ENCODE measurements around the gene ZBTB21.
"Not testable (repeated sequence)": the region's sequence is repeated elsewhere in the genome, so short reads cannot be mapped to it uniquely, and the experiment has no call there.

ZBTB21 gene

DNA sequence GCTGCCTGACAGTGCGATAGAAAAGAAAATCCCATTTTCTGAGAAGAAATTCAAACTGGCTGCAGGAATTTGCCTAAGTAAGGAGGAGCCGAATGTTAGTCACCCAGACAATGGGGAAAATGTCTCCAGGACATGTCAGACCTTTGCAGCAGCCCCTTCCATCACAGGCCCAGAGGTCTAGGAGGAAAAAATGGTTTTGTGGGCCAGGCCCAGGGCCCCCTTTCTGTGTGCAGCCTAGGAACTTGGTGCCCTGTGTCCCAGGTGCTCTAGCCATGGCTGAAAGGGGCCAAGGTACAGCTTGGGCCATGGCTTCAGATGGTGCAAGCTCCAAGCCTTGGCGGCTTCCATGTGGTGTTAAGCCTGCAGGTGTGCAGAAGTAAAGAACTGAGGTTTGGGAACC lies 14.6 kb downstream of the ZBTB21 start:
- no peak for DNase-seq

DNA sequence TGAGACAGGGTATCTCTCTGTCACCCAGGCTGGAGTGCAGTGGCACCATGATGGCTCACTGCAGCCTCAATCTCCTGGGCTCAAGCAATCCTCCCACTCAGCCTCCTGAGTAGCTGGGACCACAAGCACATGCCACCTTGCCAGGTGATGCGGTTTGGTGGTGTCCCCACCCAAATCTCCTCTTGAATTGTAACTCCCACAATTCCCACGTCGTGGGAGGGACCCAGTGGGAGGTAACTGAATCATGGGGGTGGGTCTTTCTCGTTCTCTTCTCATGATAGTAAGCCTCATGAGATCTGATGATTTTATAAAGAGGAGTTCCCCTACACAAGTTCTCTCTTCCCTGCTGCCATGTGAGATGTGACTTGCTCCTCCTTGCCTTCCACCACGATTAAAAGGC lies 15.5 kb downstream of the ZBTB21 start:
- DNase-seq: not testable (repeated sequence)

DNA sequence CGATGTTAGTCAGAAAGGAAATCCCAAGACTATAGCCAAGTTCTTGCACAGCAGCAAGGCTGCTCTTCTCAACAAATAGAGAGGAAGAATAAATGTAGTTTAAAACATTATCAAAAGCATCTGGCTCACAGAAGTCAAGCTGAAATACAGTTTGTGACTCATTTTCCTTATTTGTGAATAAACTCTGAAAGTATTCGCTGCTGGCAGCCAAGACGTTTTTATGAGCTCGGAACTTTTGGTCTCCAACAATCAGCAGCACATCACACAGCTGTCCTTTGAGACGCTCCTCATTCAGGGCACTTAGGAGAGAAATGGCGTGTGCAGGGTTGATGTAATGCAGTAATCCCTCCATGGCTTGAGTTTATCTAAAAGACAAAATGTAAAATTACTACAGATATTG lies 16.4 kb downstream of the ZBTB21 start:
- no peak for DNase-seq

DNA sequence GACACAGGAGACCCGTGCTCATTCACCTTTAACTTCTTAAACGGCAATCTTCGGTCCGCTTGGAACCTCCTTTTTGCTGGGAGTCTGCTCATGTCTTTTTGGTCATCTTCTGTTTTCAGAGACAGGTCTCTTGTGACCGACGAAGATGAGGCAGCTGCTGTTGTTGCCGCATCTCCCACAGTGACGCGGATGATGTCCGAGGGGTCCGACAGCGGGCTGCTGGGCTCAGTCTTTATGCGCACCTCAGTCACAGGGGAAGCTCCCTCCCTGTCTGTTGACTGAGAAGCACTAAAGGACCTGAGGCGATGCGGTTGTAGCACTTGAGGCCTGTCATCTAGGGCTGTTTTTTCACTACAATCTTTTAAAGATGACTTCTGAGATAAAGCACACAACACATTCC lies 17.6 kb downstream of the ZBTB21 start:
- DNase-seq: no peak

DNA sequence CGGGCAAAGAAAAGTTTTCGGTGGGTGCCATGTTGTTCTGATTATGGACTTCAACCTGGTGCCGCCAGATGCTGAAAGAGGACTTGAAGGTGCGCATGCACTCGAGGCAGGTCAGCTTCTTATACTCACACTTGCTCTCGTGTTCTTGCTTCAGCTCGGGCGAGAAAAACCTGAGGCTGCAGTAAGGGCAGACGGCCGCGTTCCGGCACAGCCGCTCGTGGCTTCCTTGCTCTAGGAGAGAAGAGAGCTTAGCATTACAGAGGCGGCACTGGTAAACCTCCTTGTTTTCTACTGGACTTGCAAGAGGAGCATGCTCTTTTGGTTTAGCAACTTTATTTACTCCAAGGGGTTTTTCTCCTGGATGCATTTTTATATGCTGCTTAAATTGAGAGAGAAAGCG lies 18.5 kb downstream of the ZBTB21 start:
- DNase-seq: no peak

DNA sequence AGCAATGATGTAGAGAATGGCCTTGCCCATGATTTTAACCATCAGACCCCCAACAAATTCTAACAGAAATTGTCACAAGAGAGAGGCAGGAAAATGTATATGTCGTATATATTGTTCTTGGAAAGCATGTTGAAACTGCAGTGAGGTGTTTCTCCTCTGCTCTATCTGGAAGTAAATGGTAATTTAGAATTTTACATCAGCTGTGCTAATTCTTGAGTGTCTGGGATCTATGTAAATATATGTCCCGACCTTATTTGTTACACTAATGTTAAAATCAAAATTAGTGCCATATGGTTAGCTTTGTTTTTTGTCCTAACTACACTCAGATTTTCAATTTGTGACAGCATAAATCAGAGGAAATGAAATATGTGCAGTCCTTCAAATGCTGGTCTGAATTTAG lies 20.5 kb downstream of the ZBTB21 start:
- DNase-seq: no peak

DNA sequence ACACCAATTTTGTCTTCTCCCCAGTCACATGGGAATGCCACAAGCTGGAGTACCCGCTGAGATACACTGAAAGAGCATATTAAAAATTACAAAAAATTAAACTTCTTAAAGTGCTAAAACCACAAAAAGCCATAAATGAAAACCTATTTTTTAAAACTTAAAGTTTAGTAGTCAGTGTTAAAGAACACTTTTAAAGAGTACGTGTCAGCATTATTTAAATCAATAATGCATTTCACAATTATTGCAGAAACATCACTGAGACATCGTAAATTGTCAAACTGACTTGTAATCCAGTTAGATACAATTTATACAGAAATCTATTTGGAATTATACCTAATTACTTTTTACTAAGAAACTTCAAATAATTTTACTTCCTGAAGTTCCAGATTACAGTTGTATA lies 22.9 kb downstream of the ZBTB21 start:
- no peak for DNase-seq

DNA sequence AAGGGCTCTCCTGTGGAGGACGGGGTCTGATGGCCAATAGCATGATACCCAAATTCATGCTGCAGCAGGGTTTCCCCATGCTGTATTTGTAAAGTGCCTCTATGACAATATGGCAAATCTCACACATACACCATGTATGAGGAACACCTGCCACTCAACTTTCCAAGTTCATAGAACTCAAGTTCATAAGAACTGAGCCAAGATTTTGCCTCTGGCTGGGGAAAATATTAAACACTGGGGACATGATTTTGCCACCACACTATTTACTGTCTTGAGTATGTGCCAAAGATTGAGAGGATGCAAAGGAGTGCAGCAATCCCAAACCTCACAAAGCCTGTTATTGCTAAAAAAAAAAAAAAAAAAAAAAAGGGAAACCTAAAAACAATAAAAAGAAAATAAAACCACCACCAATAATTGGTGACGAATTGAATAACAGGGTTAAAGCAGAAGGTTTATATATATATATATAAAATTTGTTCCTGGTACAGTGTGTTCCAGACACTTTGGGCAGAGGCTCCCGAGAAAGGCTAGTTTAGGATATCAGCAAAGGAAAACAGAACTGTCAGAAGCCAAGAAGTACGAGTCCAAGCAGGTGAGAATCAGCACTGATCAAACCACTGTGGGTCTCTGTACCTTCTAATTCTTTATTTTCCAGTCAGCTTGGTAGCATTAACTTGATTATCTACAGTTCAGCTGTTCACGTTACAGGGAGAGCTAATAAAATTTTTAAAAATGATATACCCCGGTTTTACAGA lies 24.3 kb downstream of the ZBTB21 start:
- no peak for DNase-seq

DNA sequence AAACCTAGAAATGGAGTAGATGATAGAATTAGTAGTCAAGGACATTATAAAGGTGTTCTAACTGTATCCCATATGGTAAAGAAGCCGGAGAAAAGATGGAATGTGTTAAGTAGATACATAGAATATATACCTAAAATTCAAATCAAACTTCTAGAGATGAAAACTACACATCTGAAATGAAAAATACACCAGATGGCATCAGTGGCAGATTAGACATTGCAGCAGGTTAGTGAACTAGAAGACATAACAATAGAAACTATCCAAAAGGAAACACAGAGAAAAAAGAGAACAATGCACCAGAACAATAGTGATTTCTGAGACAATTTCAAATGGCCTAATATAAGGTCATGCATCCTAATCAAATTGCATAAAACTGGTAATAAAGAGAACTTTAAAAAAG lies 26.9 kb downstream of the ZBTB21 start:
- DNase-seq: no peak

DNA sequence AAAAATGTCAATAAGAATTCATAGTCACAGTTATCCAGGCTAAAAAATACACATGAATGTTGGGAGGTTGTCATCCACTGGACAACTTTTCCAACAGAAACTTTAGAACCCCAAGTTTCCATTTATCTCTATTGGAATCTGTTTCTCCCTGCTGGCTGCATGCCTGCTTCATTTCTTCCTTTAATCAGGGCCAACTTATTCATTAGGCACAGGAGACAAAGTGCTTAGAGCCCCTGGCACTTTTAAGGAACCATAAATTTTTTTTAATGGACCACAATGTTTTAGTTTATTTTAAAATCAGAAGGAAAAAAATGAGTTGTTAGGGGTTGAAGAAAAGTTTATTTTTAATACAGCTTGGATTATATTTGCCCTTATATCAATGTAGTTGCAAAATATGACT lies 29.6 kb downstream of the ZBTB21 start:
- DNase-seq: no peak

DNA sequence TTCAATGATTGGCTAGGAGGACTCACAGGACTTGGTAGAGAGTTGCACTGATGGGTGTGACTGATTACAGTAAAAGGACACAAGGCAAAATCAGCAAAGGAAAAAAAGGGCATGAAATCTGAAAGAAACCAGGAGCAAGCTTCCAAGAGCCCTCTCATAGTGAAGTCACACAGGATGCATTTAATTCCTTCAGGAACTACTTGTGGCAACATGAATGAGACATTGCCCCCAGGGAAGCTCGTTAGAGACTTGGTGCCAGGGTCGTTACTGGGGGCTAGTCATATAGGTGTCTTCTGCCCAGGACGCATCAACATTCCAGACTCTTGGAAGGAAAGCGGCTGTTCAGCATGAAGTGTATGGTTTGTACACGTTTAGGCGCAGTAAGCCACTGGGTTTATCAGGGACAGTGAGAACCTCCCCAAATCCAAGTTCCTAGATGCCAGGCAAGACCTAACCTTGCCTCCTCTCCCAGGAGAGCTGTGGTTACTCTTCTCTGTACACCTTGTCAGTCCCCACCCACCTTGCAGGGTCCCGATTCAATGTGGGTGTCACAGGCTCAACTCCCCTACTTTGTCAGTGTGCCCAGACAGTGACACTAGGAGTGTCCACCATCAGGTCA lies 30.3 kb downstream of the ZBTB21 start:
- DNase-seq: no peak

DNA sequence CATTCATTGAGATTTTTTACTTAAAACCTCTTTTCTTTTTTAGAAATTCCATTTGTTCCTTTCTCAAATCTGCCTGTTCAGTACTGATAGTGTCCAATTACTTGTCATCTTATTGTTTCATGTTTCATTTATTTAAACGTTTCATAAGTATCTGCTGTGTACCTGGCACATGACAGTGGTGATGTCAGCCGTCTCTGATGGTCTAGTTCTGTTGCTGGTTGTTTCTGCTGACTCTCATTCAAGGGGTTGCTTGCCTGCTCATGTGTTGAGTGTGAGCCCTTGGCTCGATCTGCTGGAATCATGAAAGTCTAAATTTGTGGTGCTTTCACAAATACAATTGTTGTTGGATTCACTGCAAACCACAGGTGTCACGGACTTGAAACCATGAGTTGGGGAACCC lies 30.8 kb downstream of the ZBTB21 start:
- DNase-seq: no peak

DNA sequence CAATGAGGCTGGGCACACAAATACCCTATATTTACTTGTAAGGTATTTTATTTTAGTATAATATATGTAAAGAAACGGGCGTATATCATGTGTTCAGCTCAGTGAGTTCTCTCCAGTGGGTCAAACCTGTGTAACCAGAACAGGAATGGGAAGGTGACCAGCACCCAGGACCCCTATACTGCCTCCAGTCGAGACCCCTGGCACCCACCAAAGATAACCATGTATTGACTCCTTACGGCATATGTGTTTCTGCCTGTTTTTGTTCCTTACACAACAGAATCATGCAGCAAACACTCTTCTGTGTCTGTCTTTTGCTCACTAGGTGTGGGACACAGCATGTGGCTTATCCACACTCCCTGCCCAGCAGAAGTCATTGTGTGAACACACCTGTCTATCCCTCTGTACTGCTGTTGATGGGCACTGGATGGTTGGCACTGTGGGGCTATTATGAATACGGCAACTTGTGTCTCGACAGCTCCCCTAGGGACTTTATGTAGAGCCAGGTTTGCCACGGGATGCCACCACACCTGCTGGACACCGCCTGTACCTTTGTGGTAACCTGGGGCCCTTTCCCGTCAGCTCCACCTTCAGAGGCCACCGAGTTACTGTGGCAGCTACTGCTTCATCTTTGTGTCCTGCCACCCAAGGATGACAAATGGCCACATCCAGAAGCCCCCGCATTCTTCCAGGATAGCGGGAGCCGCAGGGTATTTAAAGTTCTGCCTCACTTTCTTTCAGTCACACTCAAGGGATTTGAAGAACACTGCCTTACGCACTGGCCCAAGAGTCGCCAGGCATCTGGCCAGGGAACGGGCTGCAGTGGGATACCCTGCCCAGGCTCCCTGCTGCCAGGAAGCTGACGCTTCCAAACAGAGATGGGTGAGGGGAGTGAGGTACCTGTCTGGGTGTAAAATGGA lies 32.9 kb downstream of the ZBTB21 start:
- DNase-seq: no peak

DNA sequence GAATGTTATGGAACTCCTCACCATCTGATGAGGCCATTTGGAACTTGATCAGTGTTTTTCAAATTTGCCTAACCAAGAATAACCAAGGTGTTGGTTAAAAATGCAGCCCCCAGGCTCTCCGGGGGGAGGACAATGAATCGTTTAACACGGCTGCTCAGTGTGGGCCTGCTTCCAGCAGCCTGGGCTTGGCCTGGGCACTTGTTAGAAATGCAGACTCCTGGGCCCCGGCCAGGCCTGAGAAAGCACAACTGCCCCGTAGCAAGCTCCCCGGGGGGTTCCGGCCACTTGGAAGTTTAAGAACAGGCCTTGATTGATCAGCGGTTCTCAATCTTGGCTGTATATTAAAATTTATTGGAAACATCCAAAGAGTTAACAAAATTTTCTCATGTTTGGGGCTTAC lies 33.5 kb downstream of the ZBTB21 start:
- no peak for DNase-seq

DNA sequence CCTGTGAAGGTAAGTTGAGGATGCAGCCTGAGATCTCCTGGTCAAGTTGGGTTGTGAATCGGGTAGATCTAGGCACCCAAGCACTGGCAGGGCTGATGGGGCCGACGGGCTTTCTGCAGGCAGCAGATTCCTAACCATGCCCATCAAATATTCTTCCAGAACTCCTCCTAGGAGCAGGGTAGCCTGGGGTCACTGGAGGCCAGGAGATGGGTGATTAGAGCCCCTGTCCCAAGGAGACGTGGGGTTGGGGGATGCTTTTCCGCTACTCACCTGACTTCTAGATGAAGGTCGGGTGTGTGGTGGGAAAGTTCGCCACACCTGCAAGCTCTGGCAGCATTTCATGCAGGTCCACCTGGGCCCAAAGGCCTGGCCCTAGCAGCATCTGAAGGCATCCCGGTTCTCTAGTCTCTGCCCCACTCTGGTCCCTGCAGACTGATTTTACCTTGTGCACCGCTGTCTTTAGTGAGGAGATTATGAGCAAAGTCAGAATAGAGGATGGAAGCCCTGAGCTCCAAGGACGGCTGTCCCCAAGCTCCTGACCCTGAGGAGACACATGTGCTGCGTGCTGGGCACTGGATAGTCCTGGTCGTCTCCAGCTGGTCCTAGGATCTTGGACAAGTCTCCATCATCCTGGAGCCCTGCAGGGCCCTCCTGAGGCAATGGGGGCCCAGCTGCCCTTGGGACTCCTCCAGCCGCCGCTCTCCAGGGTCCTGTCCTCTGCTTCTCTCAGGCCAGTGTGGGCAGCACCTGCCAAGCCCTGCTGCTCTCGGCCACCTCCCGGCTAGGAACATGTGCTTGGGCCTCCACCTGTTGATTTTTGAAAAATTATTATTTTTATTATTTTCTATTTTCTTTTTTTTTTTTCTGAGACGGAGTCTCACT lies 34.5 kb downstream of the ZBTB21 start:
- no peak for DNase-seq

DNA sequence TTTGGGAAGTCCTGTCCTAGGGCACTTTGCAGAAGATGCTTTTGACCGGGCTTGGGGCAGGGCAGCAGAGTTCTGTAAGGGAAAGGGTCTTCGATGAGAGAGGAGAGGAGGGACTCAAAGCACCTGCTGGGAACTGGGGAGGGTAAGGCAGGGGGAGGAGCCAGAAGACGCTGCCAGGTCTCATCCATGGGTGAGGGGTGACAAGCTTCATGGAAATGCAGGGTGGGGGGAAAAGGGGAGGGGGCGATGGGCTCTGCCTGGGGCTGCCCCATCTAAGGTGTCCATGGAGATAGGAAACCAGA lies 35.5 kb downstream of the ZBTB21 start:
- no peak for DNase-seq

DNA sequence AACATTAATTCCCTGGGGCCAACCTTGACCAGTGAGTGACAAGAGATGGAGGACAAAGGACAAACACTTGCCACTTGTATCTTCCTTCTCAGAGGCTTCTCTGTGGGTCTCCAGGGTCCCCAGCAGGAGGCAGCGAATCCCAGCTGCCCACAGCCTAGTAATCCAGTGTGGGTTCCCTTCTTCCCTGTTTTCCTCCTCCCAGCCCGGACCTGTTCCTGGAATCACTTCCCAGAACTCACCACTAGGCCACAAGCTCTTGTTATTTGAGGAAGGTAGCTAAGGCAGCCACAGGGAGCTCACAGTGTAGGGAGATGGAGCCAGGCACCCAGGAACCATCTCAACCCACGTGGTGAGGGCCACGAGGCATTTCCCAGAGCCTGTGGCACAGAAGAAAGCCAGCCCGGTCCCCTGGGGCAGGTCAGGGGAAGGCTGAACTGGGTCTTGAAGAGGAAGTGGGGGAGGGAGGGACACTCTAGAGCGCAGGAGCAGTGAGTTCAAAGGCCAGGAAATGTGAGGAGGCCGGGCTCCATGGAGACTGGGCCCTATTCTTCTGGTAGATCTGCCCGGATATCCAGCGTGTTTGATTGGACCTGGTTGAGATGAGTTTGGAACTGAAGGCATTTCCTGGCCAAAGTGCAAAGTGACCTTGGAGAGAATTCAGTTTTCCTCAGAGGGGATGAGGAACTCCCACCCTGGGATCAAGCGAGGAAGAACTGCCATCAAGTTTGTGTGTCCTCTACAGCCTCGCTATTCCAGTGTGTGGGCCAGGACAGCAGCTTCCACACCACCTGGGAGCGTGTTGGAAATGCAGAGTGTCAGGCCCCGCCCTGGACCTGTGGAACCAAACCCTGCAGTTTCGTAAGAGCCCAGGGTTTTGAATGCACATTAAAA lies 36.1 kb downstream of the ZBTB21 start:
- DNase-seq: no peak

DNA sequence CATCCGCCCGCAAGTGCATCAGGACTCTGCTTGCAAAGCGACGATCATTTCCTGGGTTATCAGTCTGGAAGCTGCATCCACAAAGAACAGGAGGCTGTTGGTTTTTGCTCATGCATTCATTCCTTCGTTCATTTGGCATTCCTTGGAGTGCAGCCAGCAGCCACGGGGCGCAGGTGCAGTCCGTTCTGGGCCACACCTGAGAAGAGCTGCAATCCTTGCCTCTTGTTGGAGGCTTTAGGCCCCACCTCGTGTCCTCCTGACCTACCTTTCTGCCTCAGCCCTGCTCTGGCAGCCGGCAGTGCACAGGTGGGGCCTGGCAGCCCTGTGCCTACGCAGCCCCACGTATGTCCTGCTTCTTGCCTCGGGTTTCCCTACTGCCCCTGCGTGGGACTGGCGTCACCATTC lies 36.7 kb downstream of the ZBTB21 start:
- no peak for DNase-seq

DNA sequence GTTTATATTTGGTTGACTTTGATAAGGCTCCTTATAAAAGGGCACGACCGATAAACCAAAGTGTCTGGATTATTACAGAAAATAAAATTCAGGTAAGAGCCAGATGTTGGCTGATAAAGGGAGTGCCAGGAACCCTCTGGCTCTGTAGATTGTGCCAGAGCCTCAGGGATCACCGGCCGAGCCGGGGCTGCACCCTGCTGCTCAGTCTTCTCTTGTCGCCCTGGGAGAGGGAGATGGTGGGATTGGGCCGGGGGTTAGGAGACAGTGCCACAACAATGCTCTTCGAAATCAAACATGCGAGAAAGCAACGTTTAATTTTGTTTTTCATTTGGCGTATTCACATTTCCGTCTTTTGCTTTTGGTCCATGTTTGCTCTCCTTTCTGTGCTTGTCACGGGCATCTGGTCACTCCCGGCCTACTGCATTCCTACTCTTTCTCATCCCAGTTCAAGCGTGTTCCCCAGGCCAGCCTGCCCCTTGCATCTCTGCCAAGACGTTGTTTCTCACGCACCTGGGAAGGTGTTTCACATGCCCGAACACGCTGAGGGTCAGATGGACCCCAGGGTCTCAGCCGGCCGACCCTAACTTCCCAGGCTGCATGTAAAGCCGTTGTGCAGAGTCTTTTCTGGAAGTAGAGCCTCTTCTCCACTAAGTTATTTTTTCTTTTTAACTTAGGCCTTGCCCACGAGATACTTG lies 37.5 kb downstream of the ZBTB21 start:
- DNase-seq: no peak

DNA sequence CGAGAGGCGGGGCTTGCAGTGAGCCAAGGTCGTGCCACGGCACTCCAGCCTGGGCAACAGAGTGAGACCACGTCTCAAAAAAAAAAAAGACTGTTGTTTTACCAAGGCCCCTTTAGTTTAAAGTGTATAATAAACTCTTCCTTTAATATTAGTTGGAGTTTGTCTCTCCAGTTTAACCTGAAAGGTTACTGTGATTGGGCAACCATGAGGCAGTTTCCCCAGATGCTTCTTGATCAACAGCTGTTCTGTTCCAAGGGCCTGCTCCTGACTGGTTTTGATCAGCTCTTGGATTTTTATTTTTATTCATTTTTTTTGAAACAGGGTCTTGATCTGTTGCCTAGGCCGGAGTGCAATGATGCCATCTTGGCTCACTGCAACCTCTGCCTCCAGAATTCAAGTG lies 38.3 kb downstream of the ZBTB21 start:
- no peak for DNase-seq
